HCT116 (cell line): Measurements from ENCODE around the gene HUWE1. TPM values are rescaled to one million over a fixed set of nuclear protein-coding genes. Genes with fewer than 3 reads are reported as not detected.

ENCODE experiments used
- ATAC-seq: fragments of 200-7000 bp; cut with Tn5 transposase; 2 replicates; pipeline ENCODE4 v1.9.1; 2020; ENCODE audit warnings: mild to moderate bottlenecking, moderate library complexity
- BruUV-seq: library from RNA; stranded (reverse); fragments of 400-500 nt; replicated peaks from 2 replicates; lab custom pipeline; 2021; lab: Mats Ljungman, UMichigan
- CTCF ChIA-PET: fragments of 300-600 bp; sonication (Branson Sonifier 250); formaldehyde crosslinking; loops from one replicate; lab custom pipeline; 2021; ENCODE audit warnings: antibody characterized with exemption; lab: Charles Lee
- POLR2A ChIA-PET: fragments of 300-600, 350-600 bp; sonication (Branson Sonifier 250); formaldehyde crosslinking; loops from one replicate; lab custom pipeline; 2021; ENCODE audit warnings: antibody characterized with exemption; lab: Charles Lee
- RAD21 ChIA-PET, 2 experiments: fragments of 300-600 bp; sonication (Branson Sonifier 250); formaldehyde crosslinking; loops; one replicate each; lab custom pipeline; 2023; ENCODE audit warnings: low total read pairs in 2 of 2; ENCODE audit not compliant: uncharacterized antibody in 2 of 2, unreplicated experiment in 2 of 2, low non-redundant PET in 1 of 2; lab: Charles Lee
- DNase-seq: peaks from one replicate; pipeline ENCODE4 v3.0.0-alpha.2; 2010; ENCODE audit warnings: low read depth, low spot score
- H2AFZ ChIP-seq: fragments of 200-600 bp; shearing (Covaris generic), sonication (generic); 2 replicates; pipeline ENCODE4 v1.6.1; 2017; ENCODE audit warnings: low read depth, mixed run types, mixed read lengths, antibody characterized with exemption, low read length; ENCODE audit not compliant: poor library complexity, severe bottlenecking
- H3K27ac ChIP-seq: 2 replicates; pipeline ENCODE4 v1.5.1; 2012; ENCODE audit warnings: low read depth, low read length
- H3K27me3 ChIP-seq: fragments of 200-600 bp; sonication (generic); 2 replicates; pipeline ENCODE4 v1.6.1; 2016; ENCODE audit warnings: mixed run types, low read length, mixed read lengths; ENCODE audit not compliant: insufficient read depth
- H3K36me3 ChIP-seq, 2 experiments: fragments of 200-500 bp in 1 of 2; fragments of 200-600 bp in 1 of 2; sonication (Bioruptor generic) in 1 of 2; sonication (generic) in 1 of 2; 2 replicates each; pipeline versions ENCODE4 v1.5.1 to v1.6.1; 2014 to 2016; ENCODE audit warnings: low read length in 2 of 2, inconsistent platforms in 1 of 2, mixed read lengths in 1 of 2, mixed run types in 1 of 2; ENCODE audit not compliant: insufficient read depth in 2 of 2, control insufficient read depth in 1 of 2
- H3K4me1 ChIP-seq, 2 experiments: fragments of 200-600 bp in 1 of 2; sonication (generic) in 1 of 2; 2 replicates each; pipeline versions ENCODE4 v1.5.1 to v1.6.1; 2012 to 2017; ENCODE audit warnings: low read length in 2 of 2, inconsistent platforms in 1 of 2, mild to moderate bottlenecking in 1 of 2, mixed read lengths in 1 of 2, mixed run types in 1 of 2, moderate library complexity in 1 of 2; ENCODE audit not compliant: insufficient read depth in 2 of 2, control insufficient read depth in 1 of 2
- H3K4me2 ChIP-seq: fragments of 200-600 bp; sonication (generic); 2 replicates; pipeline ENCODE4 v1.6.1; 2017; ENCODE audit warnings: mixed run types, low read length, mixed read lengths
- H3K4me3 ChIP-seq, 2 experiments: fragments of 200-600 bp in 1 of 2; sonication (generic) in 1 of 2; replicated peaks in 1 of 2; 2 replicates each; pipeline ENCODE4 v1.5.1; 2011 to 2016; ENCODE audit warnings: low read length in 2 of 2, control low read depth in 1 of 2, low read depth in 1 of 2, mild to moderate bottlenecking in 1 of 2, mixed read lengths in 1 of 2, mixed run types in 1 of 2
- H3K79me2 ChIP-seq: fragments of 200-600 bp; sonication (generic); 2 replicates; pipeline ENCODE4 v1.6.1; 2017; ENCODE audit warnings: mild to moderate bottlenecking, mixed run types, low read length, moderate library complexity, mixed read lengths; ENCODE audit not compliant: insufficient read depth
- H3K9ac ChIP-seq: fragments of 200-600 bp; sonication (generic); 2 replicates; pipeline ENCODE4 v1.6.1; 2016; ENCODE audit warnings: low read length, mixed read lengths
- H3K9me2 ChIP-seq: fragments of 200-600 bp; sonication (generic), shearing (Covaris generic); 2 replicates; pipeline ENCODE4 v1.6.1; 2017; ENCODE audit warnings: mixed run types, mild to moderate bottlenecking, moderate library complexity; ENCODE audit not compliant: insufficient read depth
- H3K9me3 ChIP-seq, 2 experiments: fragments of 200-500 bp in 1 of 2; fragments of 200-600 bp in 1 of 2; sonication (Bioruptor generic) in 1 of 2; sonication (generic) in 1 of 2; 2 replicates each; pipeline ENCODE4 v1.6.1; 2014 to 2017; ENCODE audit warnings: low read length in 2 of 2, mixed read lengths in 2 of 2, inconsistent platforms in 1 of 2, low read depth in 1 of 2, mild to moderate bottlenecking in 1 of 2, mixed run types in 1 of 2, moderate library complexity in 1 of 2; ENCODE audit not compliant: control insufficient read depth in 1 of 2, insufficient read depth in 1 of 2
- H4K20me1 ChIP-seq: fragments of 200-600 bp; sonication (generic), shearing (Covaris generic); 2 replicates; pipeline ENCODE4 v1.6.1; 2017; ENCODE audit warnings: mixed run types, mild to moderate bottlenecking, moderate library complexity; ENCODE audit not compliant: insufficient read depth
- CBX3 ChIP-seq: IDR thresholded peaks from 2 replicates; pipeline ENCODE4 v1.6.1; 2012; ENCODE audit warnings: low read depth
- EGR1 ChIP-seq: IDR thresholded peaks from 2 replicates; pipeline ENCODE4 v1.6.1; 2012; ENCODE audit warnings: low read depth
- EZH2 ChIP-seq: fragments of 200-600 bp; sonication (generic); IDR thresholded peaks from 2 replicates; pipeline ENCODE4 v1.6.1; 2017; ENCODE audit warnings: antibody characterized with exemption, mixed run types
- FOSL1 ChIP-seq: IDR thresholded peaks from 2 replicates; pipeline ENCODE4 v1.6.1; 2012; ENCODE audit warnings: low read depth
- POLR2A ChIP-seq: IDR thresholded peaks from 2 replicates; pipeline ENCODE4 v1.7.0; 2011; ENCODE audit warnings: borderline replicate concordance; ENCODE audit not compliant: insufficient read depth, insufficient read length; ENCODE audit errors: extremely low read depth
- SP1 ChIP-seq: IDR thresholded peaks from 2 replicates; pipeline ENCODE4 v1.6.1; 2012; ENCODE audit warnings: low read depth
- SRF ChIP-seq: IDR thresholded peaks from 2 replicates; pipeline ENCODE4 v1.6.1; 2012; ENCODE audit warnings: low read depth
- YY1 ChIP-seq: IDR thresholded peaks from 2 replicates; pipeline ENCODE4 v1.6.1; 2011; ENCODE audit warnings: low read length, low read depth, moderate library complexity, mild to moderate bottlenecking; ENCODE audit not compliant: insufficient replicate concordance; ENCODE audit errors: extremely low read depth
- intact Hi-C: fragments of 100-400 bp; cut with micrococcal nuclease; formaldehyde crosslinking; loops from 2 replicates; pipeline ENCODE4 v1.10.0; 2022
- total RNA-seq: library from RNA; stranded (reverse); gene quantifications from one replicate; pipeline ENCODE4 v1.2.1, GENCODE V29; 2021; ENCODE audit not compliant: unreplicated experiment
- TF ChIP-seq, protein P1 (sequence below): IDR thresholded peaks from 2 replicates; pipeline ENCODE4 v1.6.1; 2012; ENCODE audit warnings: low read depth
- TF ChIP-seq, protein P2 (sequence below): IDR thresholded peaks from 2 replicates; pipeline ENCODE4 v1.6.1; 2012

Gene HUWE1
- total RNA-seq, 1 experiment from 2014 or later, result 197 TPM

DNA sequence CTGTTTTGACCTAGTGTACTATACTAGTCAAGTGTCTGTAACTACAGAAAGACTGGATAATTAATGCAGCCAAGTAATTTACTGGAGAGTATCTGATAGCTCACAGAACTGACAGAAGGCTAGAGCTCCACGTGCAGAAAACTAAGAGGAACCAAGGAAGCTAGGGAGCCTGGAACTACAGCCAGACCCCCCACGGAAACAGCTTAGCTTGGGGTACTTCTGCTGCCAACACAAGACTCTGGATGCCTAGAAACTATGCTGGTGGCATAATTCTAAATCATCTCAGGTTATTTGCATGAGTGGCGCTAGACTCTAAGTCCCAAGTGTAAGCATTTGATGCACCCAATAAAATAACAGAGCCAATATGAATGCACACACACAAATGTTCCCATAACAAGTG, 26.5 kb downstream of the HUWE1 start:
- no peak overlapping the region for H3K27ac ChIP-seq
- H3K27me3 ChIP-seq, result no peaks in the 10 kb centered on the region
- no peaks in the 10 kb centered on the region; a peak in 1 of 4 replicates for H3K36me3 ChIP-seq
- no peak overlapping the region for H3K4me3 ChIP-seq
- CTCF ChIA-PET, result no interaction called here
- peaks cover 99% of the 10 kb centered on the region for H3K79me2 ChIP-seq
- no peak overlapping the region for H3K4me2 ChIP-seq
- POLR2A ChIA-PET, result no interaction called here
- H3K9ac ChIP-seq, result no peak overlapping the region
- RAD21 ChIA-PET, result no interaction called here
- no TSS peak for BruUV-seq
- H3K9me3 ChIP-seq, result no peaks in the 10 kb centered on the region
- peaks cover 12% of the 10 kb centered on the region; the same call in 1 of the 2 replicates for H4K20me1 ChIP-seq
- TF ChIP-seq FOSL1, result no peak
- TF ChIP-seq SP1, result no peak
- TF ChIP-seq, protein P1, sequence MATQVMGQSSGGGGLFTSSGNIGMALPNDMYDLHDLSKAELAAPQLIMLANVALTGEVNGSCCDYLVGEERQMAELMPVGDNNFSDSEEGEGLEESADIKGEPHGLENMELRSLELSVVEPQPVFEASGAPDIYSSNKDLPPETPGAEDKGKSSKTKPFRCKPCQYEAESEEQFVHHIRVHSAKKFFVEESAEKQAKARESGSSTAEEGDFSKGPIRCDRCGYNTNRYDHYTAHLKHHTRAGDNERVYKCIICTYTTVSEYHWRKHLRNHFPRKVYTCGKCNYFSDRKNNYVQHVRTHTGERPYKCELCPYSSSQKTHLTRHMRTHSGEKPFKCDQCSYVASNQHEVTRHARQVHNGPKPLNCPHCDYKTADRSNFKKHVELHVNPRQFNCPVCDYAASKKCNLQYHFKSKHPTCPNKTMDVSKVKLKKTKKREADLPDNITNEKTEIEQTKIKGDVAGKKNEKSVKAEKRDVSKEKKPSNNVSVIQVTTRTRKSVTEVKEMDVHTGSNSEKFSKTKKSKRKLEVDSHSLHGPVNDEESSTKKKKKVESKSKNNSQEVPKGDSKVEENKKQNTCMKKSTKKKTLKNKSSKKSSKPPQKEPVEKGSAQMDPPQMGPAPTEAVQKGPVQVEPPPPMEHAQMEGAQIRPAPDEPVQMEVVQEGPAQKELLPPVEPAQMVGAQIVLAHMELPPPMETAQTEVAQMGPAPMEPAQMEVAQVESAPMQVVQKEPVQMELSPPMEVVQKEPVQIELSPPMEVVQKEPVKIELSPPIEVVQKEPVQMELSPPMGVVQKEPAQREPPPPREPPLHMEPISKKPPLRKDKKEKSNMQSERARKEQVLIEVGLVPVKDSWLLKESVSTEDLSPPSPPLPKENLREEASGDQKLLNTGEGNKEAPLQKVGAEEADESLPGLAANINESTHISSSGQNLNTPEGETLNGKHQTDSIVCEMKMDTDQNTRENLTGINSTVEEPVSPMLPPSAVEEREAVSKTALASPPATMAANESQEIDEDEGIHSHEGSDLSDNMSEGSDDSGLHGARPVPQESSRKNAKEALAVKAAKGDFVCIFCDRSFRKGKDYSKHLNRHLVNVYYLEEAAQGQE, result no peak
- TF ChIP-seq EZH2, result no peak
- TF ChIP-seq, protein P2, sequence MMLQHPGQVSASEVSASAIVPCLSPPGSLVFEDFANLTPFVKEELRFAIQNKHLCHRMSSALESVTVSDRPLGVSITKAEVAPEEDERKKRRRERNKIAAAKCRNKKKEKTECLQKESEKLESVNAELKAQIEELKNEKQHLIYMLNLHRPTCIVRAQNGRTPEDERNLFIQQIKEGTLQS, result no peak
- TF ChIP-seq EGR1, result no peak
- no peak for TF ChIP-seq SRF
- TF ChIP-seq YY1, result no peak
- TF ChIP-seq POLR2A, result no peak
- no peak for TF ChIP-seq CBX3
- no peak overlapping the region for H2AFZ ChIP-seq
- DNase-seq (no peak), ATAC-seq (no peak)
- no peaks in the 10 kb centered on the region for H3K4me1 ChIP-seq
- no peaks in the 10 kb centered on the region for H3K9me2 ChIP-seq
- intact Hi-C loops, result no loop called here
